Adrenal gland (tissue), 12 donors: ENCODE data around the gene PHLDA1. TPM values are rescaled to one million over a fixed set of nuclear protein-coding genes. Genes with fewer than 3 reads are reported as not detected.

ENCODE experiments used
- DNase-seq, 7 donors: peaks; one replicate each; pipeline ENCODE4 v3.0.0-alpha.2; 2019 to 2020
- H3K27ac ChIP-seq, 5 donors: fragments of 200-600 bp; sonication (generic) in 4 of 5; 1 replicate in 3 of 5; 2 replicates in 2 of 5; pipeline versions ENCODE4 v1.5.1 to v1.8.0; 2016 to 2020; ENCODE audit warnings: mild to moderate bottlenecking in 1 of 5
- H3K27me3 ChIP-seq: fragments of 200-600 bp; 2 replicates; pipeline ENCODE4 v1.8.0; 2021
- H3K36me3 ChIP-seq, 2 donors: fragments of 200-600 bp; replicated peaks in 1 of 2; 1 replicate in 1 of 2; 2 replicates in 1 of 2; pipeline versions ENCODE4 v1.5.1 to v1.8.0; 2018 to 2022
- H3K4me1 ChIP-seq, 2 donors: fragments of 200-600 bp; replicated peaks in 1 of 2; 1 replicate in 1 of 2; 2 replicates in 1 of 2; pipeline versions ENCODE4 v1.5.1 to v1.8.0; 2018 to 2021
- H3K4me3 ChIP-seq, 4 donors: fragments of 200-600 bp; sonication (generic) in 3 of 4; one replicate each; pipeline ENCODE4 v1.5.1; 2016 to 2018
- H3K9me3 ChIP-seq, 3 donors: fragments of 200-600 bp; sonication (generic) in 1 of 3; replicated peaks in 1 of 3; 1 replicate in 2 of 3; 2 replicates in 1 of 3; pipeline versions ENCODE4 v1.5.1 to v1.8.0; 2016 to 2021
- POLR2A ChIP-seq, 2 donors: fragments of 450-650 bp; IDR thresholded peaks; one replicate each; pipeline ENCODE4 v1.6.1; 2017; ENCODE audit warnings: antibody characterized with exemption in 2 of 2, mild to moderate bottlenecking in 2 of 2, moderate library complexity in 1 of 2
- WGBS, 4 donors: extraction: QIAGEN DNeasy Blood & Tissue Kit in 2 of 4; methylation state at CpG; one replicate each; pipeline versions ENCODE4 v1.1.5 to v1.1.7; 2013 to 2017; 5-methylcytosine and 5-hydroxymethylcytosine counted together
- intact Hi-C, 2 donors: fragments of 100-400 bp; cut with DNase I; formaldehyde crosslinking; loops; one replicate each; pipeline versions ENCODE4 v1.14.1 to v1.15.0; 2022 to 2023
- polyA plus RNA-seq, 3 donors: library from polyadenylated mRNA; stranded (reverse); fragments of 200-250 nt in 2 of 3; fragments of 350-450 nt in 1 of 3; fragmentation: Illumina TruSeq in 1 of 3; extraction: RNeasy Lipid Tissue Mini Kit (QIAGEN cat#74804) in 1 of 3; gene quantifications; one replicate each; pipeline ENCODE4 v1.2.3, GENCODE V29; 2013 to 2014
- total RNA-seq, 9 donors: library from RNA; depleted of rRNA in 4 of 9; stranded (reverse); fragments of >200 nt in 4 of 9; fragments of 120-200 nt in 1 of 9; fragmentation: NEBNext Ultra II Directional in 1 of 9; extraction: Animal tissue kit (Norgen Biotek cat#: 25700) in 1 of 9; gene quantifications; one replicate each; pipeline versions ENCODE4 v1.1.0 to v1.2.4, GENCODE V29; 2013 to 2023
- TF ChIP-seq, protein P1 (sequence below), 6 experiments: fragments of 450-650 bp in 4 of 6; fragments of 200-600 bp in 2 of 6; sonication (generic) in 1 of 6; IDR thresholded peaks; 1 replicate in 5 of 6; 2 replicates in 1 of 6; pipeline versions ENCODE4 v1.5.1 to v1.8.0; 2016 to 2021; ENCODE audit warnings: antibody characterized with exemption in 6 of 6, mild to moderate bottlenecking in 2 of 6, moderate library complexity in 1 of 6
- donor health status: healthy with polysubstance abuse.
- donor health status: Bipolar disorder and iron deficiency.
- donor health status: DM: yes; HTN: yes; CAD: no.
- donor health status: DM: no; HTN: no; CAD: no.
- donor health status: DM: no; HTN: no; CAD: no.
- donor health status: DM: yes; HTN: yes; CAD: no.

The PHLDA1 gene
- total and polyA plus RNA-seq, 12 donors: 12.2 to 49.3 (median 25.1) TPM

DNA sequence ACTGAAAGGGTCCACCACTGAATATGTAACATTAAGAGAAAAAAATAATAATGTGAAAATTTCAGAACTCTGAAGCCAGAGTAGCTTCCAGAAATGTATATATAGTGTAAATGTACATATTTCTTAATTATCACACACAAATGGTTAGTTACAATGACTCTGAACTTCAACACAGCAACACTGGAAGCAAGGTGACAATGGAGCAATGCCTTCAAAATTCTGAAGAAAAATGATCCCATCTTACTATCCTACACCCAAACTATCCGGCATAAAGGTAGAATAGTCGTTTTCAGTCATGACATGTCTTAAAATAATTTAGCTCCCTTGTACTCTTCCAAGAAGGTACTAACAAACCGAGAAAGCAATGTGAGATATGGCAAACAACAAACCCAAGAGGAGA is 41.0 kb upstream of the PHLDA1 start:
- intact Hi-C loops: no loop called here
- Histone ChIP-seq H3K4me3 (no peak overlapping the region), H3K9me3 (no peaks in the 10 kb centered on the region), H3K36me3 (no peaks in the 10 kb centered on the region), H3K27ac (no peak overlapping the region), H3K4me1 (peaks cover 6 to 54% of the 10 kb centered on the region in 2 donors), H3K27me3 (no peaks in the 10 kb centered on the region)
- TF ChIP-seq, protein P1, sequence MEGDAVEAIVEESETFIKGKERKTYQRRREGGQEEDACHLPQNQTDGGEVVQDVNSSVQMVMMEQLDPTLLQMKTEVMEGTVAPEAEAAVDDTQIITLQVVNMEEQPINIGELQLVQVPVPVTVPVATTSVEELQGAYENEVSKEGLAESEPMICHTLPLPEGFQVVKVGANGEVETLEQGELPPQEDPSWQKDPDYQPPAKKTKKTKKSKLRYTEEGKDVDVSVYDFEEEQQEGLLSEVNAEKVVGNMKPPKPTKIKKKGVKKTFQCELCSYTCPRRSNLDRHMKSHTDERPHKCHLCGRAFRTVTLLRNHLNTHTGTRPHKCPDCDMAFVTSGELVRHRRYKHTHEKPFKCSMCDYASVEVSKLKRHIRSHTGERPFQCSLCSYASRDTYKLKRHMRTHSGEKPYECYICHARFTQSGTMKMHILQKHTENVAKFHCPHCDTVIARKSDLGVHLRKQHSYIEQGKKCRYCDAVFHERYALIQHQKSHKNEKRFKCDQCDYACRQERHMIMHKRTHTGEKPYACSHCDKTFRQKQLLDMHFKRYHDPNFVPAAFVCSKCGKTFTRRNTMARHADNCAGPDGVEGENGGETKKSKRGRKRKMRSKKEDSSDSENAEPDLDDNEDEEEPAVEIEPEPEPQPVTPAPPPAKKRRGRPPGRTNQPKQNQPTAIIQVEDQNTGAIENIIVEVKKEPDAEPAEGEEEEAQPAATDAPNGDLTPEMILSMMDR (IDR thresholded peaks at IDR 0.05): no peak
- no peak for TF ChIP-seq POLR2A (IDR thresholded peaks at IDR 0.05)
- 90 to 99% (median 92%) methylated on average over 3 of the region's 3 CpGs for WGBS, 4 donors
- DNase-seq: no peak

DNA sequence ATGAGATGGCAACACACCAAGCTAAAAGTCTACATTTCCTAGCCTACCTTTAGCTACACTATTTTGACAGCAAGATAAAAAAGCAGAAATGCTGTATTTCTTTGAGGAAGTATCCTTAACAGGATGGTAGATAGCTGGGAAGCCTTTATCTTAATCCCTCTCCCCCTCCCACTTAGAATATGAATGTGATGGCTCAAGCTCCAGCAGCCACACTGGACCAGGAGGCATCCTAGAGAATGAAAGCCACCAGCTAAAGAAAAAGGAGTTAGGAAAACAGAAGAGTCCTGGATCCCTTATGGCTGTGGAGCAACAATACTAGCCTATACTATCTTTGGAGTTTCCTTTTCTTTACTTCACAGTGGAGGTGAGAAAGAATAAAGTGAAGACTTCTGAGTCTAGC is 37.8 kb upstream of the PHLDA1 start:
- DNase-seq: no peak
- Histone ChIP-seq H3K4me1 (peaks cover 6 to 34% of the 10 kb centered on the region in 2 donors), H3K27ac (no peak overlapping the region), H3K27me3 (no peaks in the 10 kb centered on the region), H3K36me3 (peaks cover 0 to 3% of the 10 kb centered on the region in 2 donors), H3K4me3 (no peak overlapping the region), H3K9me3 (peaks cover 0 to 5% (median 0%) of the 10 kb centered on the region in 3 donors)
- intact Hi-C loops: no loop called here
- TF ChIP-seq POLR2A (IDR thresholded peaks at IDR 0.05): no peak
- TF ChIP-seq, protein P1 (IDR thresholded peaks at IDR 0.05): no peak

DNA sequence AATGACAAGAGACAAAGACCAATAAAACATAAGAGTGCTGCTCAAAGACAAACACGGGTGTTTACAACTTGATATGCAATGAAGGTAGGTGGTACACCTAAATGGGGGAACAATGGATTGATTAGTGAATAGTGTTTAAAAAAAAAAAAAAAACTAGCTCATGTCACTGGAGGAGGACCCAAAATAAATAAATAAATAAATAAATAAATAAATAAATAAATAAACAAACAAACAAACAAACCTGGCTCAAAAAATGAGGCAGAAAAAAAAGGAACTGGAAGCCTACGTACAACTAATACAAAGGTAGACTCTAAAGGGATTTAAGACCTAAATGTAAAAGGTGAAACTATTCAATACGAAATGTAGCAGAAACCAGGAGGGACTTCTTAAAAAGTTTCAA is 34.3 kb upstream of the PHLDA1 start:
- H3K9me3 ChIP-seq: peaks cover 0 to 5% (median 0%) of the 10 kb centered on the region in 3 donors
- DNase-seq: no peak
- H3K4me1 ChIP-seq: peaks cover 0 to 6% of the 10 kb centered on the region in 2 donors
- H3K27me3 ChIP-seq: no peaks in the 10 kb centered on the region
- WGBS, 4 donors: 95 to 98% (median 98%) methylated on average over 3 of the region's 3 CpGs
- intact Hi-C loops: no loop called here
- TF ChIP-seq, protein P1 (IDR thresholded peaks at IDR 0.05): no peak
- no peak for TF ChIP-seq POLR2A (IDR thresholded peaks at IDR 0.05)
- H3K4me3 ChIP-seq: no peak overlapping the region
- no peak overlapping the region for H3K27ac ChIP-seq
- H3K36me3 ChIP-seq: peaks cover 0 to 3% of the 10 kb centered on the region in 2 donors

DNA sequence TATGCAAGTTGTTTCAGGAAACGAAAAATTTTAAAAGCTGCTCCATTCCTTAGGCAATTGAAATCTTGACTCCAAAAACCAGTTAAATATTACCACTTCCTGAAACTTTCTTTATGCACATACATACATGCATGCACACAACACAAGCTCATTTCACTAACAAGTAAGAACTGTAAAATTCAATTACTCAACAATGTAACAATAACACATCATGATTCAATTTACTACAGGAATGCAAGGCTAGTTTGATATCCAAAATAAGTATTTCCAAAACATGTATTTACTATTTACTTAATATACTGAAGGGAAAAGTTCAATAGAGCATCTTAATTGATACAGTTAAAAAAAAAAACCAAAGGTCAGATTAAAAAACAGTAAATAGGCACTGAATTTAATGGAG is 33.3 kb upstream of the PHLDA1 start:
- no peak overlapping the region for H3K27ac ChIP-seq
- TF ChIP-seq, protein P1 (IDR thresholded peaks at IDR 0.05): no peak
- no peak for TF ChIP-seq POLR2A (IDR thresholded peaks at IDR 0.05)
- intact Hi-C loops: no loop called here
- 88 to 96% (median 90%) methylated on average over 1 of the region's 1 CpG for WGBS, 4 donors
- peaks cover 0 to 5% (median 0%) of the 10 kb centered on the region in 3 donors for H3K9me3 ChIP-seq
- H3K4me1 ChIP-seq: peaks cover 0 to 6% of the 10 kb centered on the region in 2 donors
- no peak overlapping the region for H3K4me3 ChIP-seq
- no peak for DNase-seq
- no peaks in the 10 kb centered on the region for H3K27me3 ChIP-seq
- H3K36me3 ChIP-seq: peaks cover 0 to 6% of the 10 kb centered on the region in 2 donors
